Measurements from ENCODE around the gene MAGI1.

The MAGI1 gene

GRCh38 chr3:65742914-65743313 is 295.8 kb downstream of the MAGI1 start:
- DNase-seq (ENCODE audit: extremely low spot score): no peak
- TF ChIP-seq, protein P1, sequence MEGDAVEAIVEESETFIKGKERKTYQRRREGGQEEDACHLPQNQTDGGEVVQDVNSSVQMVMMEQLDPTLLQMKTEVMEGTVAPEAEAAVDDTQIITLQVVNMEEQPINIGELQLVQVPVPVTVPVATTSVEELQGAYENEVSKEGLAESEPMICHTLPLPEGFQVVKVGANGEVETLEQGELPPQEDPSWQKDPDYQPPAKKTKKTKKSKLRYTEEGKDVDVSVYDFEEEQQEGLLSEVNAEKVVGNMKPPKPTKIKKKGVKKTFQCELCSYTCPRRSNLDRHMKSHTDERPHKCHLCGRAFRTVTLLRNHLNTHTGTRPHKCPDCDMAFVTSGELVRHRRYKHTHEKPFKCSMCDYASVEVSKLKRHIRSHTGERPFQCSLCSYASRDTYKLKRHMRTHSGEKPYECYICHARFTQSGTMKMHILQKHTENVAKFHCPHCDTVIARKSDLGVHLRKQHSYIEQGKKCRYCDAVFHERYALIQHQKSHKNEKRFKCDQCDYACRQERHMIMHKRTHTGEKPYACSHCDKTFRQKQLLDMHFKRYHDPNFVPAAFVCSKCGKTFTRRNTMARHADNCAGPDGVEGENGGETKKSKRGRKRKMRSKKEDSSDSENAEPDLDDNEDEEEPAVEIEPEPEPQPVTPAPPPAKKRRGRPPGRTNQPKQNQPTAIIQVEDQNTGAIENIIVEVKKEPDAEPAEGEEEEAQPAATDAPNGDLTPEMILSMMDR (IDR thresholded peaks at IDR 0.05; ENCODE audit: control extremely low read depth, extremely low read depth, low read depth, missing control alignments): no peak
- ChIA-PET POLR2A (no interaction called here), CTCF (interaction anchor here (1.4 kb wide), 1 partner anchor 8 kb away, joined by 5 read pairs; no protein-coding TSS in a partner anchor)

DNA sequence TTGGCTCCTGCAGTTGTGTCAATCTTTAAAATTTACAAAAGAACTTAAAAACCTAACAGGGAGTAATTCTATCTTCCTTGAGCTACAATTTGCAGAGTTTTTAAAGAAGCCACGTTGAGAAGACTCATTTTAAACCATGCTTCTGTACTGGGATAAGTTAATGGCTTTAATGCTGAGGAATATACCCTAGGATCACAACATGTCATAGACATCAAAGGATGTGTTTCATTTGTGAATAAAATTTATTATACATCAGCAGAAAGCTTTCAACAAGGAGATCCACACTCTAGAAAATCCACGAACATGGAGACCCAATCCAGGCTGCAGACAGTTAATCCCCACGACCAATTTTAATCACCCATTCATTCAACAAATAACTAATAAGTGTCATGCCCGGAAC is 297.2 kb downstream of the MAGI1 start:
- DNase-seq (ENCODE audit: extremely low spot score): no peak
- CTCF ChIA-PET: interaction anchor here (1.3 to 1.7 kb wide), 2 partner anchors 9 to 302 kb away, joined by 3 to 6 read pairs; no protein-coding TSS in a partner anchor
- POLR2A ChIA-PET: no interaction called here
- TF ChIP-seq, protein P1 (IDR thresholded peaks at IDR 0.05; ENCODE audit: control extremely low read depth, extremely low read depth, low read depth, missing control alignments): no peak

DNA sequence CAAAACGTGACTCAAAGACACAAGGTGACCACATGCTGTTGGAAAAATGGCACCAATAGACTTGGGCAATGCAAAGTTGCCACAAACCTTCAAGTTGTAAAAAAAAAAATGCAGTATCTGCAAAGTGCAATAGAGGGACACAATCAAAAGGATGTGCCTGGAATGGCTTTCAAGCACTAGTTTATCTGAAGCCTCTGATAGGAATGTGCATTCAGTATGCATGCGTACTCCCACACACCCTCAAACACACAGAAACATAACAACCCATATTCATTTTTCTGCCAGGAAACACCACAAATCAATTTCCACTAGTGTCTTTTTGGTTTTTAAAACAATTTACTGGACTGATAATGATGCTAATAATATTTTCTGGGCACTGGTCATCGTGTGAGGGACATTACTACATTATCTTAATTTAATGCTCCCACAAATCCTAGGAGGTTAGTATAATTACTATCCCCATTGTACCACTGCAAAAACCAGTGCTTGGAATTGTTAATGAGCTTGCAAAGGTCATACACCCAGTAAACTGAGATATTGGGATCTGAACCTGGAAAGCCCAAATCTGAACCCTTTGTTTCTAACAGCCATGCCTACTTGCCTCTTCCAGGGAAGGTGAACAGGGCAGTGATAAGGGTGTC is 298.7 kb downstream of the MAGI1 start:
- ChIA-PET POLR2A (no interaction called here), CTCF (interaction anchor here (1.5 kb wide), 1 partner anchor 11 kb away, joined by 8 read pairs; no protein-coding TSS in a partner anchor)
- DNase-seq (ENCODE audit: extremely low spot score): no peak
- TF ChIP-seq, protein P1 (IDR thresholded peaks at IDR 0.05; ENCODE audit: control extremely low read depth, extremely low read depth, low read depth, missing control alignments): no peak

GRCh38 chr3:65734792-65735191 is 303.9 kb downstream of the MAGI1 start:
- TF ChIP-seq, protein P1 (IDR thresholded peaks at IDR 0.05; ENCODE audit: control extremely low read depth, extremely low read depth, low read depth, missing control alignments): no peak
- POLR2A ChIA-PET: no interaction called here
- CTCF ChIA-PET: interaction anchor here (1.1 kb wide), 1 partner anchor 21 kb away, joined by 3 read pairs; no protein-coding TSS in a partner anchor
- DNase-seq (ENCODE audit: extremely low spot score): no peak

DNA sequence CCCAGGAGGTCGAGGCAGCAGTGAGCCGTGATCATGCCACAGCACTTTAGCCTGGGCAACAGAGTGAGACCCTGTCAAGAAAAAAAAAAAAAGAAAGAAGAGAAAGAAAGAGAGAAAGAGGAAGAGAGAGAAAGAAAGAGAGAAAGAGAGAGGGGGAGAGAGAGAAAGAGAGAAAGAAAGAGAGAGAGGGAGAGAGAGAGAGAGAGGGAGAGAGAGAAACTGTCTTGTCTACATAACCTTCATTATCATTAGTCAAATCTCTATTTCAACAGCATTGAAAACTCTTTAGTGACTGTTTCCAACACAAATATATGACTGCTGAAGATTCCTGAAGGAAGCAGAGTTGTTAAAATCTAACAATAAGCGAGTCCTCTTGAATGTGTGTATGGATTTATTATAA is 304.3 kb downstream of the MAGI1 start:
- CTCF ChIA-PET: interaction anchor here (1.5 kb wide), 1 partner anchor 16 kb away, joined by 3 read pairs; no protein-coding TSS in a partner anchor
- TF ChIP-seq, protein P1 (IDR thresholded peaks at IDR 0.05; ENCODE audit: control extremely low read depth, extremely low read depth, low read depth, missing control alignments): no peak
- DNase-seq (ENCODE audit: extremely low spot score): no peak
- POLR2A ChIA-PET: no interaction called here

- ChIA-PET CTCF (interaction anchor here (1.5 to 3.0 kb wide), 5 partner anchors 17 to 1200 kb away, joined by 3 to 17 read pairs (median 3); no protein-coding TSS in a partner anchor), POLR2A (no interaction called here)
- TF ChIP-seq, protein P1 (IDR thresholded peaks at IDR 0.05; ENCODE audit: control extremely low read depth, extremely low read depth, low read depth, missing control alignments): no peak
Measured at GRCh38 chr3:65733459-65733858, 305.3 kb downstream of the MAGI1 start.

More at GRCh38 chr3:65733459-65733858, 305.3 kb downstream of the MAGI1 start:
- DNase-seq (ENCODE audit: extremely low spot score): no peak

Measured in GM10248 (cell line).